Spleen (tissue), 11 donors: Measurements from ENCODE around the gene SLC36A4. TPM values are rescaled to one million over a fixed set of nuclear protein-coding genes. Genes with fewer than 3 reads are reported as not detected.

Experiments
- DNase-seq: peaks from one replicate; pipeline ENCODE4 v3.0.0-alpha.2; 2020
- H3K27ac ChIP-seq, 8 donors: fragments of 200-600 bp; sonication (generic) in 7 of 8; 1 replicate in 4 of 8; 2 replicates in 4 of 8; pipeline versions ENCODE4 v1.5.0 to v1.8.0; 2016 to 2021; ENCODE audit warnings: inconsistent platforms in 4 of 8, mild to moderate bottlenecking in 4 of 8, moderate library complexity in 1 of 8
- H3K27me3 ChIP-seq, 7 donors: fragments of 200-600 bp; sonication (generic) in 6 of 7; replicated peaks in 1 of 7; 1 replicate in 4 of 7; 2 replicates in 3 of 7; pipeline versions ENCODE4 v1.5.0 to v1.8.0; 2016 to 2021; ENCODE audit warnings: inconsistent platforms in 3 of 7, mild to moderate bottlenecking in 1 of 7
- H3K36me3 ChIP-seq, 6 donors: fragments of 200-600 bp; sonication (generic) in 5 of 6; 1 replicate in 4 of 6; 2 replicates in 2 of 6; pipeline versions ENCODE4 v1.5.0 to v1.8.0; 2016 to 2021; ENCODE audit warnings: inconsistent platforms in 2 of 6
- H3K4me1 ChIP-seq, 6 donors: fragments of 200-600 bp; sonication (generic) in 5 of 6; 1 replicate in 3 of 6; 2 replicates in 3 of 6; pipeline versions ENCODE4 v1.5.0 to v1.8.0; 2016 to 2021; ENCODE audit warnings: inconsistent platforms in 3 of 6
- H3K4me3 ChIP-seq, 8 donors: fragments of 200-600 bp; sonication (generic) in 7 of 8; 1 replicate in 4 of 8; 2 replicates in 4 of 8; pipeline versions ENCODE4 v1.5.0 to v1.8.0; 2016 to 2021; ENCODE audit warnings: inconsistent platforms in 4 of 8, mild to moderate bottlenecking in 4 of 8, moderate library complexity in 2 of 8
- H3K9me3 ChIP-seq, 8 donors: fragments of 200-600 bp; sonication (generic) in 7 of 8; 1 replicate in 4 of 8; 2 replicates in 4 of 8; pipeline versions ENCODE4 v1.5.0 to v1.8.0; 2016 to 2021; ENCODE audit warnings: inconsistent platforms in 4 of 8
- POLR2A ChIP-seq, 3 donors: fragments of 450-650 bp; IDR thresholded peaks; one replicate each; pipeline ENCODE4 v1.5.1; 2017; ENCODE audit warnings: antibody characterized with exemption in 3 of 3, mild to moderate bottlenecking in 1 of 3
- POLR2AphosphoS5 ChIP-seq, 3 donors: sonication (generic); formaldehyde crosslinking; IDR thresholded peaks; one replicate each; pipeline ENCODE4 v1.5.1; 2017; ENCODE audit warnings: antibody characterized with exemption in 3 of 3
- WGBS, 5 donors: extraction: QIAGEN DNeasy Blood & Tissue Kit in 3 of 5; methylation state at CpG; one replicate each; pipeline versions ENCODE4 v1.1.5 to v1.1.7; 2013 to 2018; 5-methylcytosine and 5-hydroxymethylcytosine counted together
- intact Hi-C: fragments of 100-400 bp; cut with DNase I; formaldehyde crosslinking; loops from one replicate; pipeline ENCODE4 v1.15.0; 2023; ENCODE audit warnings: low total_unique reads
- polyA plus RNA-seq, 3 donors: library from polyadenylated mRNA; stranded (reverse); fragments of 200-250 nt; gene quantifications; one replicate each; pipeline ENCODE4 v1.2.1, GENCODE V29; 2013
- total RNA-seq, 7 donors: library from RNA; depleted of rRNA in 3 of 7; stranded (reverse); fragments of >200 nt in 3 of 7; fragmentation: NEBNext Ultra II Directional in 4 of 7; extraction: Animal tissue kit (Norgen Biotek cat#: 25700) in 4 of 7; gene quantifications; one replicate each; pipeline versions ENCODE4 v1.1.0 to v1.2.1, GENCODE V29; 2016 to 2021
- TF ChIP-seq, protein P1 (sequence below), 11 experiments: fragments of 200-600 bp in 7 of 11; fragments of 450-650 bp in 4 of 11; sonication (generic) in 4 of 11; IDR thresholded peaks in 8 of 11; conservative IDR thresholded peaks in 3 of 11; 1 replicate in 7 of 11; 2 replicates in 4 of 11; pipeline versions ENCODE4 v1.4.0 to v1.8.0; 2016 to 2021; ENCODE audit warnings: antibody characterized with exemption in 11 of 11, inconsistent platforms in 4 of 11, mild to moderate bottlenecking in 1 of 11
- donor health status: healthy with polysubstance abuse.
- donor health status: DM: no; HTN: no; CAD: no; lungs with moderate emphysema.
- donor health status: DM: no; HTN: no; CAD: no.
- donor health status: Bipolar disorder and iron deficiency.
- donor health status: healthy.
- donor health status: DM: no; HTN: no; CAD: no.
- donor health status: DM: yes; HTN: yes; CAD: no.

SLC36A4 gene
- total and polyA plus RNA-seq, 10 donors: 2.6 to 41.4 (median 17.3) TPM

DNA sequence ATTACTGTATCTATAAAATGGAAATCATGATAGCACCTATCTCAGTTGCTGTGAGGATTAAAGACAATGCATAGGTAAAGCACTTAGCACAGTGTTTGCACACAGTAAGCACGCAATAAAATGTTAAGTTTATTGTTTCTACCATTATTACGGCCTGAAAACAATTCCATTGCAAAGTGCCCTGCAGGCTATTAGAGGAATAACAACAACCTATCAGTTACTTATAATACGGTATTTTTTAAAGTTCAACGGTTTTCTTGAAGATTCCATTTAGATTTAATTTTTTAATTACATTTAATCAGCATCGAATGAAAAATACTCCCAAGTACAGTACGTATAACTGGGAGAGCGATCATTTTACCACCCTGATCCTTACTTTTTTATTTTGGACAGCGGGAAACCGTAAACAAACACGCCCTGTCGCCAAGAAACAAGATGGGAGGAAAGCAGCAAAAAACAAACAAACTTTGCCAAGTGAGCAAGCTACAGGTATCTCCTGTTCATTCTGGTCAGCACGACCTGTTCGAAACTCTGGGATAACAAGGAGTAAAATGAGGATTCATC, 893 bp downstream of the SLC36A4 start:
- Histone ChIP-seq H3K9me3 (no peaks in the 10 kb centered on the region), H3K36me3 (no peaks in the 10 kb centered on the region), H3K4me1 (peaks cover 0 to 71% (median 15%) of the 10 kb centered on the region in 6 donors), H3K27me3 (no peaks in the 10 kb centered on the region), H3K27ac (peak overlapping the region; percentile 95 to 100 (median 98)), H3K4me3 (peak overlapping the region; percentile 52 to 85 (median 66))
- intact Hi-C loops: no loop called here
- TF ChIP-seq POLR2A (IDR thresholded peaks at IDR 0.05) (no peak), POLR2AphosphoS5 (IDR thresholded peaks at IDR 0.05) (no peak)
- TF ChIP-seq, protein P1, sequence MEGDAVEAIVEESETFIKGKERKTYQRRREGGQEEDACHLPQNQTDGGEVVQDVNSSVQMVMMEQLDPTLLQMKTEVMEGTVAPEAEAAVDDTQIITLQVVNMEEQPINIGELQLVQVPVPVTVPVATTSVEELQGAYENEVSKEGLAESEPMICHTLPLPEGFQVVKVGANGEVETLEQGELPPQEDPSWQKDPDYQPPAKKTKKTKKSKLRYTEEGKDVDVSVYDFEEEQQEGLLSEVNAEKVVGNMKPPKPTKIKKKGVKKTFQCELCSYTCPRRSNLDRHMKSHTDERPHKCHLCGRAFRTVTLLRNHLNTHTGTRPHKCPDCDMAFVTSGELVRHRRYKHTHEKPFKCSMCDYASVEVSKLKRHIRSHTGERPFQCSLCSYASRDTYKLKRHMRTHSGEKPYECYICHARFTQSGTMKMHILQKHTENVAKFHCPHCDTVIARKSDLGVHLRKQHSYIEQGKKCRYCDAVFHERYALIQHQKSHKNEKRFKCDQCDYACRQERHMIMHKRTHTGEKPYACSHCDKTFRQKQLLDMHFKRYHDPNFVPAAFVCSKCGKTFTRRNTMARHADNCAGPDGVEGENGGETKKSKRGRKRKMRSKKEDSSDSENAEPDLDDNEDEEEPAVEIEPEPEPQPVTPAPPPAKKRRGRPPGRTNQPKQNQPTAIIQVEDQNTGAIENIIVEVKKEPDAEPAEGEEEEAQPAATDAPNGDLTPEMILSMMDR (IDR thresholded peaks at IDR 0.05 in 8 of 11, conservative IDR thresholded peaks at IDR 0.05 in 3 of 11): peak in 7 of 11 experiments; percentile 10 to 49 (median 40)
- no peak for DNase-seq
- 8 to 14% (median 11%) methylated on average over 13 of the region's 13 CpGs for WGBS, 5 donors

- peak overlapping the region in 5 of 8 donors; percentile 35 to 98 (median 73) for H3K27ac ChIP-seq
- peaks cover 0 to 61% (median 15%) of the 10 kb centered on the region in 6 donors for H3K4me1 ChIP-seq
- H3K36me3 ChIP-seq: peaks cover 0 to 3% (median 0%) of the 10 kb centered on the region in 6 donors
- no peak for DNase-seq
- H3K9me3 ChIP-seq: no peaks in the 10 kb centered on the region
- TF ChIP-seq, protein P1 (IDR thresholded peaks at IDR 0.05 in 8 of 11, conservative IDR thresholded peaks at IDR 0.05 in 3 of 11): no peak
- no peak for TF ChIP-seq POLR2AphosphoS5 (IDR thresholded peaks at IDR 0.05)
- no peak for TF ChIP-seq POLR2A (IDR thresholded peaks at IDR 0.05)
- no peaks in the 10 kb centered on the region for H3K27me3 ChIP-seq
- no peak overlapping the region for H3K4me3 ChIP-seq
- WGBS, 5 donors: 76 to 95% (median 89%) methylated on average over 1 of the region's 1 CpG
- intact Hi-C loops: no loop called here
Measured at GRCh38 chr11:93194673-93195291, 3.0 kb downstream of the SLC36A4 start.

- DNase-seq: no peak
- Histone ChIP-seq H3K4me1 (peaks cover 0 to 51% (median 14%) of the 10 kb centered on the region in 6 donors), H3K27me3 (no peaks in the 10 kb centered on the region), H3K4me3 (no peak overlapping the region), H3K36me3 (peaks cover 0 to 3% (median 0%) of the 10 kb centered on the region in 6 donors), H3K27ac (peak overlapping the region in 5 of 8 donors; percentile 29 to 98 (median 73)), H3K9me3 (peaks cover 0 to under 1% (median 0%) of the 10 kb centered on the region in 8 donors)
- TF ChIP-seq, protein P1 (IDR thresholded peaks at IDR 0.05 in 8 of 11, conservative IDR thresholded peaks at IDR 0.05 in 3 of 11): no peak
- TF ChIP-seq POLR2A (IDR thresholded peaks at IDR 0.05): no peak
- intact Hi-C loops: no loop called here
- WGBS, 5 donors: 53 to 78% (median 63%) methylated on average over 2 of the region's 2 CpGs
Measured at GRCh38 chr11:93193731-93194130, 4.1 kb downstream of the SLC36A4 start.

DNA sequence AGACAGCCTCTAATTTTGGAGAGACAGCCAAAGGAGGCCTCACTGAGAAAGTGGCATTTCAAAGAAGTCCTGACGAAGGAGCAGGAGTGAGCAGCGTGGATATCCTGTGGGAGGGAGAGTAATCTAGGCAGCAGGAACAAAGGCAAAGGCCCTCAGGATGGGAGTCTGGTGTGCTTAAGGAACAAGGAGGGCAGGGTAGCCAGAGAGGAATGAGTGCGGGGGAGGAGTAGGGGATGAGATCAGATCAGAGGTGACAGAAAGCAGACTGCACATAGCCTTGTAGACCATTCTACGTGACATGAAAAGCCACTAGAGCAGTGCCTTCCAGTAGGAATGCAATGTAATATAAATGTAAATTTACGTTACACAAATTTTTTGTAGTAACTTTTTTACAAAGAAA, 5.6 kb downstream of the SLC36A4 start:
- Histone ChIP-seq H3K4me1 (peaks cover 0 to 45% (median 8%) of the 10 kb centered on the region in 6 donors), H3K36me3 (peaks cover 0 to 10% (median 0%) of the 10 kb centered on the region in 6 donors), H3K27me3 (no peaks in the 10 kb centered on the region), H3K4me3 (no peak overlapping the region), H3K9me3 (peaks cover 0 to 16% (median 11%) of the 10 kb centered on the region in 8 donors), H3K27ac (peak overlapping the region in 2 of 8 donors; percentile 37 to 95)
- intact Hi-C loops: no loop called here
- WGBS, 5 donors: 77 to 93% (median 82%) methylated on average over 5 of the region's 5 CpGs
- no peak for DNase-seq
- TF ChIP-seq POLR2A (IDR thresholded peaks at IDR 0.05) (no peak), POLR2AphosphoS5 (IDR thresholded peaks at IDR 0.05) (no peak)
- TF ChIP-seq, protein P1 (IDR thresholded peaks at IDR 0.05 in 8 of 11, conservative IDR thresholded peaks at IDR 0.05 in 3 of 11): no peak
